GM19240 (cell line): Measurements from ENCODE around the gene CCDC9.
A peak's percentile ranks its signal among the peaks of the same experiment; 100 is the strongest.

ENCODE experiments used
- DNase-seq: peaks from one replicate; pipeline ENCODE4 v3.0.0; 2011; ENCODE audit warnings: low spot score; ENCODE audit not compliant: insufficient read length

CCDC9 gene

DNA sequence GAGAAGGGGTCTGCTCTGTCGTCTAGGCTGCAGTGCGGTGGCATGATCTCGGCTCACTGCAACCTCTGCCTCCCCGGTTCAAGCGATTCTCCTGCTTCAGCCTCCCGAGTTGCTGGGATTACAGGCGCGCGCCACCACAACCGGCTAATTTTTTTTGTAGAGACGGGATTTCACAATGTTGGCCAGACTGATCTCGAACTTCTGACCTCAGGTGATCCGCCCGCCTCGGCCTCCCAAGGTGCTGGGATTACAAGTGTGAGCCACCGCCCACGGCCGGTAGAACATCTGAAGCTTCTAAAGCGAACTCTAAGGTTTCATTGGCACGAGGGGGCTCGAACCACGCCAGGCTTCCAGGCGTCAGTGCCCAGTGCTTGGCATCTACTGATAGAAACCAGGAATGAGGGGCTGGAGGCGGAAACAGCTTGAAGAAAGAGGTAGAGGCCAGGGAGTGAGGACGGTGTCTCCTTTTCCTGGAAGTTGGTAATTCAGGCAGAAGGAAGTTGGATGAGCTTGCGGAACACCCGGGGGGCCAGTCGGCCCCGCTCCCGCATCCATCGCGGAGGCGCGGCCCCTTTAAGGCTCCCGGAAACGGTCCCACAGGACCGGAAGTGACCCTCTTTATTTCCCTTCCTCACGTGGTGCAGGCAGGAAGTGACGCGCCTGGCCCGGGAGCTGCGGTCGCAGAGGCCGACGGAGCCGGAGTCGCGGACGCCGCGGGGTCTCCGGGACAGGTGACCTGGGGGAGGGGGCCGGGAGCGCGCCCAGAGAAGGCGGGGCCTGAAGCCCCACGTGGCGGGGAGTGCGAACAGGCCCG is at the start of gene CCDC9:
Gene CCDC9, plus strand, starts transcription at position 647 of the 814 bp plus-strand sequence. CDS start 1,876 bp downstream, outside the sequence.
- peak; percentile 97 for DNase-seq

- no peak for DNase-seq
Observed at GRCh38 chr19:47209319-47210179, 46.8 kb upstream of the CCDC9 start.

- no peak for DNase-seq
Observed at GRCh38 chr19:47210180-47210490, 46.2 kb upstream of the CCDC9 start.

- DNase-seq, result no peak
Observed at GRCh38 chr19:47210689-47211316, 45.5 kb upstream of the CCDC9 start.

DNA sequence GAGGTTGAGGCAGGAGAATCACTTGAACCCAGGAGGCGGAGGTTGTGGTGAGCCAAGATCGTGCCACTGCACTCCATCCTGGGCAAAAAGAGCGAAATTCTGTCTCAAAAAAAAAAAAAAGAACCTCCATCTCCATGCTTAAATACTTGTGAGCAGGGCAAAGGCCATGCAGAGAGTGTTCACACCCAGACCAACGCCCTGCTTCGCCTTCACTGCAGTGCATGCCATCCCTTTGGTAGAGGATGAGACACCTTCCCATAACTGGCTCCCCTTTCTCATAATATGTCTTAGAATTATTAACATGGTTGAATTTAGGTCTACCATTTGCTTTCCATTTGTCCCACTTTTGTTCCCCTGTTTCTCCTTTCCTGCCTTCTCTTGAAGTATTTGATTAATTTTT is 40.7 kb upstream of the CCDC9 start:
- no peak for DNase-seq

GRCh38 chr19:47221080-47221841 is 35.1 kb upstream of the CCDC9 start:
- no peak for DNase-seq

DNA sequence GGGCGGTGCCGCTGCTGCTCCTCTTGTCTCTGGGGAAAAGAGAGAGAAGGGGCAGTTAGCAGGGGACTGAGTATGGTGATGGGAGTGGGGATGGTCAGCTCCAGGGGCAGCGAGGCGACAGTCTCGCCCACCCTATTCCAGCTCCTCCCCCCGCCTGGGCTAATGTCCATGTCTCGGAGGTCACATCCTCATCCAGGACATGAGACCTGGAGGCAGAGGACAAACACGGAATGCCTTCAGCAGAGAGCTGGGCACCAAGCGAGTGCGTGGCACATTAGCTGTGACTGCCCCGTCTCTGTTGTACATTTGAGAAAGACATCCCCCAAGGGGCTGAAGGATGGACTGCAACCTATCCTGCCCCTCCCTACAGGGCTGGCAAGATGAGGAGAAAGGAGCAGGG is 34.4 kb upstream of the CCDC9 start:
- no peak for DNase-seq

- DNase-seq, result peak; percentile 86
Observed at GRCh38 chr19:47225746-47226425, 30.4 kb upstream of the CCDC9 start.

- DNase-seq, result peak; percentile 73
Observed at GRCh38 chr19:47226426-47227351, 29.6 kb upstream of the CCDC9 start.

DNA sequence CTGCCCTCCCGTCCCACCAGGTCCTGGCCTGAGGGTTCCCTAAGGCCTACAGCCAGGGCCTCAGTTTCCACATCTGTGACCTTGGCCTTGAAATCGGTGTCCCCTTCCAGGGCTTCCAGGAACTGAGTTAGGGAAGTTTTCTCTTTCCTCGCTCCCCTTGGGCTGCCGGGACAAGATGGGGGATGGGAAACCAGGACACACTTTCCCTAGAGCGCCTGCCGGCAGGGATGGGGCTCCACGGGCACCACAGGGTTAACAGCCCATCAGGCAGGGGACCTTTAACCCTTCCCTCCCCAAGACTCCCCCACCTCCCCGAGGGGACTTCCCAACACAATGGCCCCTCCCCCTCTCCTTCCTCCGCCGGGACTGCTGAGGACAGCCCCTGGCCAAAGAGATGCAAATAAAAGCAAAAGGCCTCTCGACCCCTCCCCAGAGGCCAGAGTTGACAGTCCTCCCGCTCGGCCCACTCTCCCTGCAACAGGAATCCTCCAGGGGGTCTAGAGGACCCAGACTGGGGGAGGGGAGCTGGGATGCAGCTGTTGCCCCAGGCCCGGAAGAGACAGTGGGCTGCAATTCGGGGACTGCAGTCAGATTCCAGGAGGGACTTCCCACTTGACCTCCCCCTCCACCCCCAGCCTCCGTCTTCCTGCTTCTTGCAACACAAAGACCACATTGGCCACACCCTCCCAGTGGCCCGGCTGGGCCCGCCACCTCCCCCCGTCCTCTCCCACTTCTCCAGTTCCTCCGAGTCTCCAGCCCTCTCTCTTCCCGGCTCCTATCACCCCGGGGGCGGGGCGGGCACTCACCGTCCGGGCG is 28.8 kb upstream of the CCDC9 start:
- DNase-seq, result no peak

GRCh38 chr19:47228168-47228936 is 28.0 kb upstream of the CCDC9 start:
- DNase-seq, result no peak

DNA sequence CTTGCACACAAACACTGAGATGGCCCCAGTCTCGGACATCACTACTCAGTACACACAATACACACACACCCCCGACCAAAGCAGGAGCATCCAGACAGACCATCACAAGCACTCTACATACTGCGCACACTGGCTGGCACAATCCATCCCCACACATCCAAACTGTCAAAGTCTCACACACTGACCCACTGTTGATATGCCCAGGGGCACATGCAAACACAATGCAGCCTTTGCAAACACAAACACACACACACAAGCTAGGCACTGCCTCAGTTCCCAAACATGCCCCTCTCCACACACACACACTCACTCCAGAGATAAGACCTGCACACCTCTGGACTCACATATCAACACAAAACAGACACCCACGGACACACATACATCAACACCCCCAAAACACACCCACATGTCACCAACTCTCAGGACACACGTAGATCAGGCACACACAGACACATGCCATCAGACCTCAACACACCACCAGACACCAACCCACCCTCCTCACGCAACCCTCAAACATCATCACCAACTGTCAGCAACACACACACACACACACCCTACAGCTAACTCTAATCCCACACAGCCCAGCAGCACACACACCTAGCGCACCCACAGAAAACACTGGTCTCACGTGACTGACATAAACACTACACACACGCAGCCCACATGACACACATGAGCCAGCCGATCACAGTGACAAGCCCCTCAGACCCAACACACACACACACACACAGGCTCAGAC is 27.2 kb upstream of the CCDC9 start:
- no peak for DNase-seq

DNA sequence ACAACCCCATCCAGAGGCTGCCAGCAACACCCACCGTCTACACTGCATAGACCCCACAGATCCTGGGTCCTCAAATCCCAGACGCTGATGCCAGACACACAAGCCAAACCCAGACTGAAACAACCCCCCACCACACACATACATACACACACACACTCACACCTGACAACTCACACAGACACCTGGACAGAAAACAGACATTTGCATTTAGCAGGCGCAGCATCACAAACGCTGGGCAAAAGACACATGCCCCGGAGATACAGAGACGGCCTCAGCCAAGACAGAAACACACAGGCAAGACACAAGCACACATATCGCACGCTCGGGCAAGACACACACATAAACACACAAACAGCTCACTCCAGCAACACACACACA is 26.7 kb upstream of the CCDC9 start:
- no peak for DNase-seq

GRCh38 chr19:47230054-47230920 is 26.0 kb upstream of the CCDC9 start:
- DNase-seq, result no peak

- DNase-seq, result no peak
Observed at GRCh38 chr19:47230921-47231214, 25.5 kb upstream of the CCDC9 start, which contains the start of gene BBC3. BBC3 (minus strand) TSS chr19:47231199; CDS start chr19:47228431, 2,768 bp downstream.

DNA sequence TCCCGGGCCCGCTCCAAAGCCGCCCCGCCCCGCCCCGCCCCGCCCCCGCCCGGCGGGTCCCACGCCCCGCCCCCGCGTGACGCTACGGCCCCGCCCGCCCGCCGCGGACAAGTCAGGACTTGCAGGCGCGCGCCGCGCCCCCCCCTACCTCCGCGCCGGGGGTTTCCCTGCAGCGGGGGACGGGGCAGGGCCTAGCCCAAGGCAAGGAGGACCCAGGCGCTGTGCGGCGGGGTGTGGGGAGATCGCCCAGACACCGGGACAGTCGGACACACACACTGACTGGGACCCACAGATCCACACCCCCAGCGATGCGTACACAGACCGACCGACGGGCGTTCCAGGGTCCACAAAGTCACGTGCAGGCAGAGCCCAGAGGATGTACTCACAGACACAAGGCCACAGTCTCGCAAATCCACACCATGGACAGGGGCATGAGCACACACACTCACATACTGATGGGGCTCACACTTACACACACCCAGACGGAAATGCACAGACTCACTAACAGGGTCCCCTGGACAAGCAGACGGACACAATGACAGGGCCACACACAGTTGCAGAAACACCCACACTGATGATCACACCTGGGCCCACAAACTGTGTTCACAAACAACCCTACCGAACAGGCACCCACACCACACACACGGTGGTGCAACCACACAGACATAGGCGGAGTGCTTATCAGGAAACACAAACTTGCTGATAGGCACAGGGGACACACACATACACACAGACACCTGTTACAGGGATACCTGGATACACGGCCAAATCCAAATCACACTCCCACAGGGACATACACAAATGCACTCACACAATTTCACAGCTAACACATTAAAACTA is 24.9 kb upstream of the CCDC9 start:
- peak; percentile 71 for DNase-seq
